HG03103 (cell line): ENCODE data around the gene MSI2.

Experiments
- ATAC-seq: cut with Tn5 transposase; IDR thresholded peaks from one replicate; pipeline ENCODE4 v1.9.1; 2021; ENCODE audit warnings: low read depth; ENCODE audit not compliant: unreplicated experiment

Gene MSI2

DNA sequence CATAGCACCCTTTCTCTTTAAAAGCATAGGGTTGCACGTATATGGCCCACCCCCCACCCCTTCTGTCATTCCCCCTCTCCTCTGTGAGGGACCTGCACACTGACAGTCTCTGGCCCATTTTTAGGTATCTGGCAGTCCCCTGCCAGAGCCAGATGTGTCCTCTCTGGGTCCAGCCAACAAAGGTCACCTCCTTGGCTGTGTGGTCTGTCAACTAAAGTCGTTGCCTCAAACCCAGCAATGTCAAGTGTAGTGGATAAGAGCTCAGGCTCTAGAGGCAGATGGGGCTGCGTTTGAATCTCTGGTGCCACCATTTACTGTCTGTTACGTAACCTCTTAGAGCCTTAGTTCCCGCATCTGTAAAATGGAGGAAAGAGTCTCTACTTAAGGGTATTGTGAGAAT, 211.5 kb downstream of the MSI2 start:
- ATAC-seq: no peak

DNA sequence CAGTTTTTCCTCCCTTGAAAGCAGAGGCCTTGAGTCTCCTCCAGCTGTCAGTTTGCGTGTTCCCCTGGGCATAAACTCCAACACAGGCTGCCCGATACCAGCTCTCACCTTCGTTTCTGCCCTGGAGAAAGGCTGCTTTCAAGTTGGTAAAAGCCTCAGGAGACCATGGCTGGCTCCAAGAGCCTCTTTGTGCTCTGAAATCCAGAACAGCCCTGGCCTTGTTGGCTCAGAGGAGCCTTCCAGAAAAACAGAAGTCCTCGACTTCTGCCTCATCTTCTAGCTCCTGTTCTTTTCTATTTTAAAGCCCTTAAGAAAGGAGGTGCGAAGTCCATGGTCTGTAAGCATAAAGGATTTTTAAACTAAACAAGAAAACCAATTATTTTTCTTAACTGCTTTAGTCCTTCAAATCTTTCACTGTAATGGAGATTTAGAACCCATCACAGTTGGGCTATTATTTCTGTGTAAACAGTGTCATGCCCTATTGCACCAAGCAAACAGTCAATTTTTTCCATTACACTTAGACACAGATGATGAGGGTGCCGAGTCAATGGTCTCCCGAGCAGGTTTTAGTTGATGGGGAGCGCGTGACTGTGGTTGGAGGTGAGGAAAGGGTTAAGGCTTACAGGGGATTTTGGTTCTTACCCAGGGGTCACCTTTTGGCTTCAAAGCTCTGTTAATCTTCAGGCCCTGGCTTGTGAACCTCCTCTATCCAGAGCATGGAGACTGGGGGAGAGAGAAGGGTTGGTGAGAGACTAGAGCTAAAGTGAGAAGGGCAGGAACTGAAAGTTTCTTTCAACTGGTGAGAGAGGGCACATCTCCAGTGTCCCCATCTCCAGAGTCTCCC, 212.8 kb downstream of the MSI2 start:
- ATAC-seq: no peak

GRCh38 chr17:57470906-57471305, 214.6 kb downstream of the MSI2 start:
- ATAC-seq: no peak

- no peak for ATAC-seq
Measured at GRCh38 chr17:57471868-57472368, 215.6 kb downstream of the MSI2 start.

DNA sequence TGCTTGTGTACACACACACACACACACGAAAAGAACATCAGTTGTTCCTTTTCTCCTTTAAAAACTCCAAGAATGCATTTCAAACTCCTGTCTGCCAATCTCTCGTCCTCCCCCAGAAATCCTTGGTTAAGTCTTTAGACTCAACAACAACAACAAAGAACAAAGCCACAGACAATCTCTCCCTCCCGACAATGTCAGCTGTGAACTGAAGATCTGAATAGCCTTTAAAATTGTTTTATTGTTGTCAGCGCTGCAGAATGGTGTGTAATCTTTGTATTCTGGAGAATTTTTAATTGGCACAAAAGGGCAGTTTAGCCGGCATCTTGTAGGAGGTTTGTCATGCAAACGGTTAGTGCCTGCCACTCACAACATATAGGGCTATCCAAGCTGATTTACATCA, 219.5 kb downstream of the MSI2 start:
- no peak for ATAC-seq

GRCh38 chr17:57477522-57478362, 221.4 kb downstream of the MSI2 start:
- no peak for ATAC-seq

- no peak for ATAC-seq
Measured at GRCh38 chr17:57478478-57479250, 222.3 kb downstream of the MSI2 start.

GRCh38 chr17:57480438-57481196, 224.3 kb downstream of the MSI2 start:
- ATAC-seq: no peak

DNA sequence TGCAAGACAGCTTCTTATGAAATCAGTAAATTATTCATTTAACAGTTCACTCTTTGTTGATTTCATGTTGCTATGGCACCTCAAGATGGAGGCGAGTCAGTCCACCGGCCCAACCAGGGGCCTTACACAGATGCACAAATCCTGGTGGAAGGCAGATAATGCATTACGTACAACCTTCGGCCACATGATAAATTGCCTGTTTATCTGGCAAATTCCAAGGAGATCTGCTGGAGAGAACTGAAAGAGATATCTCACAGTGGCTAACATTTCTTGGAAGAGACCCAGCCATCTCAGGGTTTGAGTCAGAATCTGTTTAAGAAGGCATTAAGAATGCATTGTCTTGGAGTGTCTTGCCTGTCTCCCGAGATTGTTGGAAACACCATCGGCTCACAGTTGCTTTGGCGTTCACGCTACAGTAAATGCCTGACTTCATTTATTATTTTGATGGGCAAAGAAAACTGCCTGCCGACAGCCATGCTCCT, 225.6 kb downstream of the MSI2 start:
- ATAC-seq: no peak

DNA sequence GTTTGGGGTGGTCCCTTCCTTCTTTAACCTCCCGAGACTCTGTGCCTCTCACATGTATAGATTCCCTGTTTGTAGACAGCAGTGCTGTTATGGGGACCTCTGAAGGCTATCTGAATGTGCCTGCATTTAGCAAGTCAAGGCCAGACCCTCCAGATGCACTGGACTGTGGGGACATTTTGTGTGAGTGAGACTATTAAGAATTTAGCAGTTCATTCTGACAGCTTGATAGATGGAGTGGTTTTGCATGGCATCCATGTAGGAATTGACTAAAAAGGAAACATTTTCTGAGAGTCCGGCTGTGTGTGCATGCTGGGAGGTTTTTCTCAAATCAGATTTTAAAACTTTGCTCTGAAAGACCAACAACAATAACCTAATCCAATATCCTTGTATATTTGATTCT, 226.3 kb downstream of the MSI2 start:
- no peak for ATAC-seq

GRCh38 chr17:57484081-57484666, 227.9 kb downstream of the MSI2 start:
- no peak for ATAC-seq

- no peak for ATAC-seq
Measured at GRCh38 chr17:57484826-57485565, 228.7 kb downstream of the MSI2 start.

GRCh38 chr17:57485566-57485865, 229.2 kb downstream of the MSI2 start:
- ATAC-seq: no peak

GRCh38 chr17:57485916-57486881, 229.9 kb downstream of the MSI2 start:
- no peak for ATAC-seq

- ATAC-seq: no peak
Measured at GRCh38 chr17:57486882-57487301, 230.6 kb downstream of the MSI2 start.

DNA sequence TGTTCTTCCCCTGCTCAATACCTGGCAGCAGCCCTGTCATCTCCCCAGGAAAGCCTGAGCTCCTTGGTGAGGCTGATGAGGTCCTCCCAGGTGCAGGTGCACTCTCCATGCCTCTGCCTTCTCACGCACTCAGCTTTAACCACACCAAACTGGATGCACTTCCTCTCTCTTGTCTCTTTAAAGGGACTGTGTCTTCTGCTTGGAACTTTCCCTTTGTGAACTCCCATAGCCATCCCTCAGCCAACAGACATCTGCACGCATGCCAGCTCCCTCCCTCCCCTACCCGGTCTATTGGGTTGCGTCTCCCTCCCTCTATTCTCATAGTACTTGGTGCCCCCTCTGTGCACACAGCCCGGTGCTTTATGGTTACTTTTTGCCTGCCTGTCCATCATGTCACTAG, 231.2 kb downstream of the MSI2 start:
- ATAC-seq: no peak

DNA sequence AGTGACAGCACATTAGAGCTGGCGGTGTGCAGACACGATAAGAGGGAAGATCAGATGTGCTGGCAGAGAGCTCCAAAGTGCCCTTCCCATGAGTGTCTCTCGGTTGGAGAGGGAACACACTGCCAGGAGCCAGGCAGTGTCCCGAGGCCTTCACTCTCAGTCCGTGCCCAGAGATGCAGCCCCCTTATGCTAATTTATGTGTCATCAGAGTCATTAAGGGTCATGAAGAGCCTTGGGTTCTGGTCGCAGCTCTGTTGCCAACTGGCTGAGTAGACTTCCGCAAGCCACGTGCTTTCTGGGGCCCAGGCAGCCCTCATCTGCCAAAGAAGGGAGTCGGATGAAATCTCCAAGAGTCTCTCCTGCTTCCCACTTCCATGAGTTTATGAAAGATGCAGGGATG, 232.5 kb downstream of the MSI2 start:
- ATAC-seq: no peak

- no peak for ATAC-seq
Measured at GRCh38 chr17:57489321-57489720, 233.0 kb downstream of the MSI2 start.
